GM18508 (cell line): Measurements from ENCODE around the gene CLCNKB.
"Not testable (repeated sequence)": the region's sequence is repeated elsewhere in the genome, so short reads cannot be mapped to it uniquely, and the experiment has no call there.

ENCODE experiments used
- ATAC-seq: cut with Tn5 transposase; IDR thresholded peaks from one replicate; pipeline ENCODE4 v1.9.1; 2021; ENCODE audit warnings: moderate number of reproducible peaks; ENCODE audit not compliant: insufficient read depth, unreplicated experiment

Gene CLCNKB

DNA sequence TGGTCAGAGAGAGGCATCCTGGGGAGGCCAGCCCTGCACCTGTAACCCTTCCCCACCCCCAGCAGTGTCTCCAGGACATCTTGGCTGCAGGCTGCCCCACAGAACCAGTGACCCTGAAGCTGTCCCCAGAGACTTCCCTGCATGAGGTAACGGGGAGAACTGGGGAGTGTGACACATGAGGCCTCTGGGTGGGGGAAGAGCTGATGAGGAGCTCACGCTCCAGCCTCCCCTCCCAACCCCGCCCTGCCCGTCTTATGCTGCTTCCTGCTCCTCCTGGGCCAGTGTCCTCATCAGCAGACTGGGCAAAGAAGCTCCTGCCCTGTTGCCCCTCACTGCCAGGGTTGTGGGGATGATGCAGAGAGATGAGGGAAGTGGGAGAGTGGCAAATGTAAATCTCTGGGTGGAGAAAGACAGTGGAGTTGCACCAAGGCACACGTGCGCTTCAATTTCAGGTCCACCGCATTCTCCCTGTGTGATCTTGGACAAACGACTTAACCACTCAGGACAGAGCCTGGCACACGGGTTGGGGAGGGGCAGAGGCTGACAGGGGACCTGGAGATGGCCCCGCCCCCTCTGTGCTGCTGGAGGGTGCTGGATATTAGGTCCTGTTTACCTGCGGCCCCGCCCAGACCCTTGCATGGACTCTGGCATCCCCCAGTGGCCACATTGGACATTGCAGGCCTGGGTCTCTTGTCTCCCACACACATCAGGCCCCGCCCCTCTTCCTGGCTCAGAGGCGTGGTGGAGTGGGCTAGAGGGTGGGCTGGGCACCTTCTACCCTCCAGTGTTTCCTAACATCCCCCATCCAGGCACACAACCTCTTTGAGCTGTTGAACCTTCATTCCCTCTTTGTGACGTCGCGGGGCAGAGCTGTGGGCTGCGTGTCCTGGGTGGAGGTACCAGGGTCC, 12.3 kb downstream of the CLCNKB start:
- no peak for ATAC-seq

DNA sequence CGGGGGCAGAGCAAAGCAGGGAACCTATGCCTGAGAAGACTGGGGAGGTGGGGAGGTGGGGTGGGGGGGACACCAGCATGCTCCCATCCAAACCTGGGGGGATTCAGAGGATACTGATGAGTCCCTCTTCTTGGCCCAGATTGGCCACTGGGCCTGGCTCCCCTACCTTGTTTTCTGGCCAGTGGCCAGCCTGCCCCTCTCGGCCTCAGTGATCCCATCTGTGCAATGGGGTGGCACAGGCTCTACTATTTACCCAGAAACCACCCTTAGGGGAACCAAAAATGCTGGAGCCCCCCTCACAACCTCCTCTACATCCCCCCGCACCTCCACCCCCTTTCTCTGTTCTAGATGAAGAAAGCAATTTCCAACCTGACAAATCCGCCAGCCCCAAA, 12.9 kb downstream of the CLCNKB start:
- not testable (repeated sequence) for ATAC-seq

DNA sequence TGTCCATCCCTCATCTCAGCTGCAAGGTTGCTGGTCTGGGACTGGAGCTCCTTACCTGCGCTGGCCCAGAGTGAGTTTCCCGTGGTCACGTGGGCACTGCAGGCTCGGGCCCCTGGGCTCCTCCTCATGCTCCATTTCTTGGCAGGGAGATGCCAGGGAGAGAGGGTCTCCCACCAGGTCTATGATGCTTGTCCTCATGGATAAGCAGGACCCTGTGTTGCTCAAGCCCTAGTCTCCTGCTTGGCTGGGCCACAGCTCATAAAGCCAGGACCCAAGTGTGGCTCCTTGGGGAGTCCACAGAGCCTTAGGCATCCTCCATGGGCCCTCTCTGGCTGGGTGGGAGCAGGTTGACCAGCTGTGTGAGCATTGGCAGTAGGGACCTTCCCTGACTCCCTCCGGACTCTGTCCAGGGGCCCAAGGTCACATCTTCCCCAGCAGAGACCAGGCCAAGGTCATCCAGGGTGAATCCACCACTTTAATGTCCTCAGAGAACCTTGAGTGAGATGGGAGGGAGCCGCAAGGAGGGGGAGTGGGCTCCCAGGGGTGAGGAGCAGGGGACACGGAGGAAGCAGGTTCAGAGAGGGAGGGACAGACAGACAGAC, 13.8 kb downstream of the CLCNKB start:
- ATAC-seq = not testable (repeated sequence)

DNA sequence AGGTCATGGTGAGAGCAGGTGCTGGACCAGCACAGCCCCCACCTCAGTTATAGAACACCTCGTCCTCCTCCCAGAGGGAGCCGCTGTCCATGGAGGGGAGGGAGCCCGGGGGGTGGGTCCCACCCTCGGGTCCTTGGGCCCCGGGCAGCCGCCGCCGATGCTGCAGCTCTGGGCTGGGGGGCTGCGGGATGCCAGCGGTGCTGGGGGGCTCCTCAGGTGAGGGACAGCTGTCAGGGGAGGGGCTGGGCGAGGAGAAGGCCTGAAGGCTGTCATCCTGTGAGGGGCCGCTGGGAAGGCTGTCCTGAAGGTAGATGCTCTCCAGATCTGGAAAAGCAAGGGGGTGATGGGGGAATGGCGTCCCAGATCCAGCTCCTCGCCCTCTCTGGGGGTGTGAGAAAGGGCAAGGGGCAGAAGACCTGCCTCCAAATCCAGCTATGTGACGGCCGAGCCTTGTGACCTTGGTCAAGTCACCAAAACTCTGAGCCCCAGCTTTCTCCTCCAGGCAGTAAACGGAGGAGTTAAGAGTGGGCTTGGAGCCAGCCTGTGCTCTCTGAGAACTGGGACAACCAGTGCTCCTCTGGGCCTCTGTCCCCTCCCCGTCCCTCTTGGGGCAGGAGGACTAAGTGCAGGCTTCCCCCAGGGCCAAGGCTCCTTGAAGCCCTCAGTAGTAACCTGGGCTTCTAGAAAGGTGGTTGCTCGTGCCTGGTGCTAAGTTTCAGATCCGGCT, 15.0 kb downstream of the CLCNKB start:
- not testable (repeated sequence) for ATAC-seq

DNA sequence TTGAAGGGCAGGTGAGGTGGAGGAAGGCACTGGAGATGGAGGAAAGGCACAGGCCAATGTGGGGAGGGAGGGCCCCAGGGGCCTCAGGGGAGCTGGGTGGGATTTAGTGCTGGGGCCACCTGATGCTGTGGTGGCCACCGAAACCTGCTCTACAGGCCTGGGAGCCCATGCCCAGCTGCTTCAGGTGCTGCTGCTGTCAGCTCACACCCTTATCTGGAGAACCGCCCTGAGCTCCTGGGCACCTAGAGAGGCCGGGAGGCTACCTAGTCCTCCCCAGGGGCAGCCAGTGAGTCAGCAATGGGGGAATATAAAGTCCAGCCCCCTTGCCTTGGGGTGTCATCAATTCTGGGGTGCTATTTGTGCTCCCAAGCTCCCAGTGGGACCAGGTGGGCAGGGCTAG, 17.7 kb downstream of the CLCNKB start:
- no peak for ATAC-seq

GRCh38 chr1:16061989-16062686, 18.6 kb downstream of the CLCNKB start:
- not testable (repeated sequence) for ATAC-seq

DNA sequence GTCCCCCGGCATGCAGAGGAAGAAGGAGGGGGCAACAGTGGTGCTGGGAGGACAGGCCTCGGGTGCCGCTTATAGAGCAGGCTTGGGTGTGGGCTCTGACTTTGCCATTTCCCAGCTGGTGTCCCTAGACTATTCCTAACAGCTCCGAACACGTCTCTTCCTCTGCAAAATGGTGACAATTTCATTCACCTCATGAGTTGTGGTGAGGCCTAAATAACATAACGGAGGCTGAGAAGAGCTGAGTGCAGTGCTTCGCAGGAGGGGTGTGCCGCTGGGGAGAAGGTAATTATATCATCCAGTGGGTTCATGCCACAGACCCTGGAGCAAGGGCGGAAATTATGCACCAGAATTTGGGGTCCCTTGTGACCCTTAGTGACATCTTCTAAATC, 19.1 kb downstream of the CLCNKB start:
- ATAC-seq = not testable (repeated sequence)

GRCh38 chr1:16063226-16063829, 19.7 kb downstream of the CLCNKB start:
- no peak for ATAC-seq

GRCh38 chr1:16063921-16064320, 20.3 kb downstream of the CLCNKB start:
- no peak for ATAC-seq

DNA sequence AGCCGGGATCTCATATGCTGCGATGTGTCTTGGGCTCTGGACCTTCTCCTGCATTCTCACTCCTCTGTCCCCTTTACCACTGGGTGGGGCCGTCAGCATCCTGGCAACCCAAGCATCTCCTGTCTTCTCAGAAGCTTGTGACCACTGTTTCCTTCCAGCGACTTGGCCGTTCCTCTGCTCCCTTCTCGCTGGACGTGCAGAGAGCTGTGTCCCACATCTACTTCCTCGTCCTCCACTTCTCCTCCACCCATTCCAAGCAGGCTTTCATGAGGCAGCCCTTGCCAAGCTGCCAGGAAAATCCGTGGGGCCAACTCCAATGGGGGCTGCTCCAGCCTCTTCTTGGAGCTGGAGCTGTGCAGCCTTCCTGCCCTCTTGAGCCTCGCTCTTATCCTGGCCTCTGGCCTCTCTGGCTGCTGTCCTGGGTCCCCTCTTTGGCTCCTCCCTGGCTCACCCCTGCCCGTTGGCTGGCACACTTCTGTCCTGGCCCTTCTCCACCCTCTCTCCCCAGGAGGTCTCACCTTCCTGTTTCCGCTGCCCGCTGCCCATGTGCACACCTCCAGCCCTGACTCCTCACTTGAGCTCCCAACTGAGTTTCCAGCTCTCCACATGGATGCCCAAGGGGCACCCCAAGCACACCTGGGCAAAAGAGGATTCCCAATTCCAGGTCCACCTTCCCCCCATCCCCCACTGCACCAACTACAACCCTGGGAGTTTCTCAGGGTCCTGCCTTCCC, 21.1 kb downstream of the CLCNKB start:
- ATAC-seq = no peak

DNA sequence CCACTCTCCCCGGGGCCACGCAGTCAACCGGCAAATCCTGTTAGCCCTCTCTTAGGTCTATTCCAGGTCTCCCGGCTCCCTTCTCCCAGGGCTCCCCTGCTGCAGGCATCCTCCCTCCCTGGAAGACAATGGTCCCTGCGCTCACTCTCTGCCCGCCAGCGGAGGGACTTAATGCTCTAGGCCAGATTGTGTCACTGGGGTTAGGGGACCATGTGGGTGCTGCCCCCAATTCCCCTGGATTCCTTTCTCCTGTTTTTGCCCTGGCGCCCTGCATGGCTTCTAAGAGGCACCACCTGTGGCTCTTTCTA, 21.6 kb downstream of the CLCNKB start:
- ATAC-seq = no peak

DNA sequence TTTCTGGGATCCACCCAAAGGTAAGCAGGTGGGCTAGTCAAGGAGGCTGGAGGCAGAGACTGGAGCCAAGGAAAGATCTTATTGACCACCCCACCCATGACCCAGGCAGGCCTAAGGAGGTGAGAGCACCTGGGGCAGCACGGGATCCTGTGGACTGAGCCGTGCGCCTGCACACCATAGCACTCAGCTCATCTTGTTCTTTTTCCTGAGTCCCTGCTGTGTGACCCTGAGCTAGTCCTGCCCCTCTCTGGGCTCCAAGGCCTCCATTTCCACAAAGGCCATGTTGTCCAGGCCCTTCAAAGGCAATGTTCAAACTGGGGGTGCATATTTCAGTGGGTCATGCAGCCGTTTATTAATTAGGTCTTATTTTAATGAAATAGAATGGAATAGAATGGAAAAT, 22.7 kb downstream of the CLCNKB start:
- ATAC-seq = no peak

GRCh38 chr1:16067127-16067768, 23.7 kb downstream of the CLCNKB start:
- ATAC-seq = no peak

DNA sequence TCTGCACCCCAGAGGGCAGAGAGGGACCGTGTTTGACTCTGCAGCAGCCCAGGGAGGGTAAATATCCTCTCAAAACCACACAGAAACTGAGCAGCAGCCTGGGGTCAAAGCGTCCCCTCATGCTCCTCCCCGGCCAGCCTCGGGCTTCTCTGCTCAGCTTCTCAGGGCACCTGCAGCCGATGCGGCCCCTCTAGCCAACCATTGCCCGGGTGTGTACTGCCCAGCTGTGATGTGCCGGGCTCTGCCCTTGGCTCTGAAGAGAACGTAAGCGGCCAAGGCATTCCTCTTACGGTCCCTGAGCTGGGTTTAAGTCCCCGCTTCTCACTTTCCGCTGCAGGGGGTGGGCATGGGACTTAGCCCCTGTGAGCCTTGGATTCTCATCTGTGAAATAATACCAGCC, 24.4 kb downstream of the CLCNKB start:
- no peak for ATAC-seq

DNA sequence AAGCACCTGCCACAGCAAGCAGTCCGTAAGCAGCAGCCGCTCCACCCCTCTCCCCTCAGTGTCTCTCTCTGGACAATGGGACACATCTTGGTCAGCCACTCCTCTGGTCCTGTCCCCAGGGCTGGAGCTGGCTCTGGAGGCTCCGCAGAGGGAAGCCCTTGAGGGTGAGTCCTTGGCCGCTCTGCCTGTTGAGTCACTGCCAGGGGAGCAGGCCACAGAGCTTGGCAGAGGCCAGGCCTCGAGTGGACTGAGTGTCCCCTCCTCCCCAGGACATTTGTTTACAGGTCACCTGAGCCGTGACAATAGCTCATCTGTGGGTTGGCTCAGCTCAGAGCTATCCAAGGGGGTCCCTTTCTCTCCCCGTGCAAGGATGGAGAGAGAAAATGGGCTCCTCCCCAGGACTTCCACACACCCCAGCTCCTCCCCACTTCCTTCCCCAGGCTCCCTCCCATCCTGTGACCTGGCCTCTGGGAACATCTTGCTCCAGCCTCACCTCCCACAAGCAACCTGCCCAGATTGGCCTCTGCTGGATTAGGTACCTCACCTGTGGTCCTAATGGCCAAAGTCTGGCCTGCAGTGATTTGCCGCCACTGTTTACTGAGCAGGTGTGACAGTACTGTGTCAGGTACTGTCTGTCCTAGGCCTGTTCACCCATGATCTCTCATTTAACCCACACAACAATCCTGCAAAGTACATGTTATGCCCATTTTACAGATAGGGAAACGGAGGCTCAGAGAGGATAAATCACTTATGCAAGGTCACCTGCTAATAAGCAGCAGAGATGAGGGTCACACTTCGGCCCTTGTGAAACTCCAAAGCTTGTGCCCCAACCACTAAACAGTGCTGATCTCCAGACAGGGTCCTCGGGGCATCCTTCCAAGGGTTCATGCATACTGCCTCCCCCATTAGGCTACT, 25.0 kb downstream of the CLCNKB start:
- no peak for ATAC-seq

DNA sequence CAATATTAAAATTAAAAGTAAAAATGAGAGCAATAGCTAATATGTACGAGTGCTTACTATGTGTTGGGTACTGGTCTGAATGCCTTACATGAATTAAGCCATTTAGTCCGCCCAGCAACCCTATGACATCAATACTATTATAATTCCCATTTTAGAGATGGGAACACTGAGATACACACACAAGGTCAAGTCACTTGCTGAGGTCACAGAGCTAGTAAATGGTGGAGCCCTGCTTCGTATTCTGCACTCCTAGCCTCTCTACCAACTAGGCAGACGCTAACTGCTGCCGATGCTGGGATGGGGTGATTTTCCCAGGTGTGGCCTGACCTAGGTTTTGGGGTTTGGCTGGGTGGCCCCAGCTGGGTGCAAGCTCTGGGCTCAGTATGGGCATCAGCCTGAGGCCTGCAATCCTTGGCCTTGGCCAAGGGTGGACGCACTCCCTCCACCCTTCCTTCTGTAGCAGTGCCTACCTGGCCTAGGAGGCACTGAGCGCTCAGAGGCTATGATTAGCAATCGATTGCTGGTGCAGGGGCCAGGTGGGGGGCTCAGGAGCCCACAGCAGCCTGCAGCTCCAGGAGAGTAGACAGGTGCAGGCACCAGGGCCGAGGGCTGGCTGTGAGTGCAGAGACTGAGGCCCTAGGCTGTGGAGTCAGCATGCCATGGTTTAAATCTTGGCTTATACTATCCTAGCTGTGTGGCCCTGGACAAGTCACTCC, 27.2 kb downstream of the CLCNKB start:
- no peak for ATAC-seq

- no peak for ATAC-seq
Observed at GRCh38 chr1:16071614-16072013, 28.0 kb downstream of the CLCNKB start.

DNA sequence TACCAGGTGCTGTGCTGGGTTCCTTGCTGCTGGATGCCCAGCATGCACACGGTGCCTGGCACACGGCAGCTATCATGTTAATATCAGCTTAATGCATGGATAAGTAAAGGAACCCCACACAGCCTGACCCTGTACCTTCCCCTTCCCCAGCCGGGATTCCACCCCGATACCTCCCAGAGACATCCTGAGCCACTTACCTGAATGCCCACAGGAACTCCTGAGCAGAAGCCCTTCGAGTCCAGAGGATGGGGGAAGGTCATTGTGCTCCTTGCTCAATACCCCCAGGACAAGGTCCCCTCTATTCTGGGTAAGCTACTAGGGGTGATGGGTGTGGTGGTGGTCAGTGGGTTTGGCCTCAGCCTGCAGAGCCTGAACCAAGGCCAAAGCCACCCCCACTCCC, 28.5 kb downstream of the CLCNKB start:
- ATAC-seq = no peak
